Upper lobe of left lung (tissue), 6 donors: ENCODE results near the gene PCDHGA6. TPM values are rescaled to one million over a fixed set of nuclear protein-coding genes. Genes with fewer than 3 reads are reported as not detected.
A peak's percentile ranks its signal among the peaks of the same experiment; 100 is the strongest.

Experiments used
- ATAC-seq, 2 donors: fragments of 200-7000 bp; cut with Tn5 transposase; one replicate each; pipeline ENCODE4 v1.9.1; 2022; ENCODE audit warnings: mild to moderate bottlenecking in 2 of 2, moderate library complexity in 2 of 2; ENCODE audit not compliant: low FRiP score in 2 of 2
- DNase-seq, 2 donors: peaks; one replicate each; pipeline ENCODE4 v3.0.0-alpha.2; 2019 to 2020
- H3K27ac ChIP-seq, 4 donors: fragments of 200-600 bp; sonication (generic); one replicate each; pipeline ENCODE4 v1.5.1; 2016 to 2019
- H3K27me3 ChIP-seq, 4 donors: fragments of 200-600 bp; sonication (generic); one replicate each; pipeline ENCODE4 v1.5.1; 2017 to 2019
- H3K36me3 ChIP-seq, 4 donors: fragments of 200-600 bp; sonication (generic); one replicate each; pipeline ENCODE4 v1.5.1; 2016 to 2019
- H3K4me1 ChIP-seq, 4 donors: fragments of 200-600 bp; sonication (generic); one replicate each; pipeline ENCODE4 v1.5.1; 2018 to 2019
- H3K4me3 ChIP-seq, 4 donors: fragments of 200-600 bp; sonication (generic); one replicate each; pipeline ENCODE4 v1.5.1; 2017 to 2019; ENCODE audit warnings: mild to moderate bottlenecking in 2 of 4, moderate library complexity in 1 of 4
- H3K9me3 ChIP-seq, 4 donors: fragments of 200-600 bp; sonication (generic); one replicate each; pipeline ENCODE4 v1.5.1; 2018 to 2019
- EP300 ChIP-seq, 4 donors: sonication (generic); formaldehyde crosslinking; IDR thresholded peaks; one replicate each; pipeline ENCODE4 v1.5.1; 2017; ENCODE audit warnings: antibody characterized with exemption in 4 of 4, control low read depth in 2 of 4
- POLR2A ChIP-seq, 4 donors: fragments of 450-650 bp; IDR thresholded peaks; one replicate each; pipeline ENCODE4 v1.5.1; 2016 to 2017; ENCODE audit warnings: antibody characterized with exemption in 4 of 4, mild to moderate bottlenecking in 2 of 4
- POLR2AphosphoS5 ChIP-seq, 2 donors: sonication (generic); formaldehyde crosslinking; IDR thresholded peaks; one replicate each; pipeline ENCODE4 v1.5.1; 2017; ENCODE audit warnings: antibody characterized with exemption in 2 of 2
- WGBS, 2 donors: methylation state at CpG; one replicate each; pipeline ENCODE4 v1.1.5; 2017 to 2018; 5-methylcytosine and 5-hydroxymethylcytosine counted together
- total RNA-seq, 6 donors: library from RNA; depleted of rRNA in 4 of 6; stranded (reverse); fragments of >200 nt in 4 of 6; gene quantifications; one replicate each; pipeline versions ENCODE4 v1.1.0 to v1.2.1, GENCODE V29; 2016 to 2021
- TF ChIP-seq, protein P1 (sequence below), 6 experiments: fragments of 450-650 bp in 4 of 6; fragments of 200-600 bp in 2 of 6; sonication (generic) in 2 of 6; IDR thresholded peaks; one replicate each; pipeline ENCODE4 v1.5.1; 2016 to 2019; ENCODE audit warnings: antibody characterized with exemption in 6 of 6
- donor health status: DM: no; HTN: no; CAD: no; lungs with moderate emphysema.
- donor health status: DM: no; HTN: yes; CAD: no; lungs with severe emphysema.

PCDHGA6 gene
- total RNA-seq, 6 donors from 2014 or later: 1.7 to 7.3 (median 3.6) TPM

DNA sequence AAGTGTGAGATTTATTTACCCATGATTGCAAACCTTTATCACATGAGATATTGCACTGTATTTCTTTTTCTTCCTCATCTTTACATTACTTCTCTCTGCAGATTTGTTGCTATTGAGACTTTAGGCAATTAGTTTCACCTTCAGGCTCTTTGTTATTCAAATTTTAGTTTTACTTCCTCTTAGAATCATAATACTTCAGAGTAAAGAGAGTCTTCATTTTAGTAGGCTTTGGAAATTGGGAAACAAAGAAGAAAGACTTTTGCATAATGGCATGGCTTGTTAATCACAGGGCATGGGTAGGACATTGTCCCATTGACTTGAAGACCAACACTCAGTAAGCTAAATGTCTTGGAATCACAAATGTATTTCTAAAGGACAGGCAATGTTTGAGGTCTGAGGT lies 11.0 kb upstream of the PCDHGA6 start:
- H3K9me3 ChIP-seq: peaks cover 66 to 97% (median 76%) of the 10 kb centered on the region in 4 donors
- no peaks in the 10 kb centered on the region for H3K36me3 ChIP-seq
- DNase-seq (no peak), ATAC-seq (no peak)
- no peak overlapping the region for H3K27ac ChIP-seq
- H3K27me3 ChIP-seq: peaks cover 0 to 7% (median 0%) of the 10 kb centered on the region in 4 donors
- TF ChIP-seq POLR2A (IDR thresholded peaks at IDR 0.05) (no peak), EP300 (IDR thresholded peaks at IDR 0.05) (no peak), POLR2AphosphoS5 (IDR thresholded peaks at IDR 0.05) (no peak)
- TF ChIP-seq, protein P1, sequence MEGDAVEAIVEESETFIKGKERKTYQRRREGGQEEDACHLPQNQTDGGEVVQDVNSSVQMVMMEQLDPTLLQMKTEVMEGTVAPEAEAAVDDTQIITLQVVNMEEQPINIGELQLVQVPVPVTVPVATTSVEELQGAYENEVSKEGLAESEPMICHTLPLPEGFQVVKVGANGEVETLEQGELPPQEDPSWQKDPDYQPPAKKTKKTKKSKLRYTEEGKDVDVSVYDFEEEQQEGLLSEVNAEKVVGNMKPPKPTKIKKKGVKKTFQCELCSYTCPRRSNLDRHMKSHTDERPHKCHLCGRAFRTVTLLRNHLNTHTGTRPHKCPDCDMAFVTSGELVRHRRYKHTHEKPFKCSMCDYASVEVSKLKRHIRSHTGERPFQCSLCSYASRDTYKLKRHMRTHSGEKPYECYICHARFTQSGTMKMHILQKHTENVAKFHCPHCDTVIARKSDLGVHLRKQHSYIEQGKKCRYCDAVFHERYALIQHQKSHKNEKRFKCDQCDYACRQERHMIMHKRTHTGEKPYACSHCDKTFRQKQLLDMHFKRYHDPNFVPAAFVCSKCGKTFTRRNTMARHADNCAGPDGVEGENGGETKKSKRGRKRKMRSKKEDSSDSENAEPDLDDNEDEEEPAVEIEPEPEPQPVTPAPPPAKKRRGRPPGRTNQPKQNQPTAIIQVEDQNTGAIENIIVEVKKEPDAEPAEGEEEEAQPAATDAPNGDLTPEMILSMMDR (IDR thresholded peaks at IDR 0.05): no peak
- no peak overlapping the region for H3K4me3 ChIP-seq
- H3K4me1 ChIP-seq: no peaks in the 10 kb centered on the region

DNA sequence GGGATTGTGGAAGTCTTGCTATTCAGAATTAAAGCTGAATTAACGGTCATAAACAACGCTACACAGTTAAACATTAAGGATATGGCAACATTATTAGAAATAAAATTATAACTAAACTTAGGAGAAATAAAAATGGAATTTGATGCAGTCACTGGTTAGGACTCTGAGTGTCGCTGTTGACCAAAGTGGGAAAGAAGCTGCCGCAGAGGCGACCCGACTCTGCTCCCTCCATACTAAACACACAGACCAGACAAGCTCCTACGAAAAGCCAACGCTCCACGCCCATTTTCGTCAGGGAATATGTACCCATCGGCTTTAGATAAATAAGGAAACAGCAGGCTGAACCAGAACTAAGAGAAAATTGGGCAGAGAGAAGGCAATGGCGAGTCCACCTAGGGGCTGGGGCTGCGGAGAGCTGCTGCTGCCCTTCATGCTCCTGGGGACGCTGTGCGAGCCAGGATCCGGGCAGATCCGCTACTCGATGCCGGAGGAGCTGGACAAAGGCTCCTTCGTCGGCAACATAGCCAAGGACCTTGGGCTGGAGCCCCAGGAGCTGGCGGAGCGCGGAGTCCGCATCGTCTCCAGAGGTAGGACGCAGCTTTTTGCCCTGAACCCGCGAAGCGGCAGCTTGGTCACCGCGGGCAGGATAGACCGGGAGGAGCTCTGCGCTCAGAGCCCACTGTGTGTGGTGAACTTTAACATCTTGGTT lies 9.6 kb upstream of the PCDHGA6 start, which contains the start of gene PCDHGA5:
Gene PCDHGA5 (plus strand): TSS at position 211 of the 709 bp plus-strand sequence. CDS start 169 bp downstream, at position 380.
- H3K9me3 ChIP-seq: peaks cover 66 to 89% (median 77%) of the 10 kb centered on the region in 4 donors
- H3K4me3 ChIP-seq: no peak within 1 kb of the TSS
- peaks cover 0 to 7% (median 0%) of the 10 kb centered on the region in 4 donors for H3K27me3 ChIP-seq
- no peaks in the 10 kb centered on the region for H3K4me1 ChIP-seq
- H3K36me3 ChIP-seq: no peaks in the 10 kb centered on the region
- ATAC-seq: no peak
- DNase-seq: no peak
- WGBS, 2 donors: 18 to 21% methylated on average over 33 to 34 of the region's 34 CpGs
- TF ChIP-seq POLR2A (IDR thresholded peaks at IDR 0.05) (no peak), POLR2AphosphoS5 (IDR thresholded peaks at IDR 0.05) (no peak), EP300 (IDR thresholded peaks at IDR 0.05) (no peak)
- TF ChIP-seq, protein P1 (IDR thresholded peaks at IDR 0.05): no peak
- H3K27ac ChIP-seq: no peak within 1 kb of the TSS

DNA sequence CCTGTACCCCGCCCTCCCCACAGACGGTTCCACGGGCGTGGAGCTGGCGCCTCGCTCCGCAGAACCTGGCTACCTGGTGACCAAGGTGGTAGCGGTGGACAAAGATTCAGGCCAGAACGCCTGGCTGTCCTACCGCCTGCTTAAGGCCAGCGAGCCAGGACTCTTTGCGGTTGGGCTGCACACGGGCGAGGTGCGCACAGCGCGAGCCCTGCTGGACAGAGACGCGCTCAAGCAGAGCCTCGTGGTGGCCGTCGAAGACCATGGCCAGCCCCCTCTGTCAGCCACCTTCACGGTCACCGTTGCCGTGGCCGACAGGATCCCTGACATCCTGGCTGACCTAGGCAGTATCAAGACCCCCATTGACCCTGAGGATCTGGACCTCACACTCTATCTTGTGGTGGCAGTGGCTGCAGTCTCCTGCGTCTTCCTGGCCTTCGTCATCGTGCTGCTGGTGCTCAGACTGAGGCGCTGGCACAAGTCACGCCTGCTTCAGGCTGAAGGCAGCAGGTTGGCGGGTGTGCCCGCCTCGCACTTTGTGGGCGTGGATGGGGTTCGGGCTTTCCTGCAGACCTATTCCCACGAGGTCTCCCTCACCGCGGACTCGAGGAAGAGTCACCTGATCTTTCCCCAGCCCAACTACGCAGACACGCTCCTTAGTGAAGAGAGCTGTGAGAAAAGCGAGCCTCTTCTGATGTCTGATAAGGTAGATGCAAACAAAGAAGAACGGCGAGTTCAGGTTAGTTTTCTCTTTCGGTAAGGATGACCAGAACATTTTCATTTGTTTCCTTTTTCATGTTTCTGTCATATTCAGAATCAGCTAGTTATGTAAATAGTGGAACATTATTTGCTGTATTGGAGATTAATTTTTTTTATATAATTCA lies 7.4 kb upstream of the PCDHGA6 start:
- Histone ChIP-seq H3K4me3 (no peak overlapping the region), H3K36me3 (no peaks in the 10 kb centered on the region), H3K9me3 (peaks cover 64 to 85% (median 80%) of the 10 kb centered on the region in 4 donors), H3K4me1 (no peaks in the 10 kb centered on the region), H3K27ac (no peak overlapping the region), H3K27me3 (peaks cover 0 to 7% (median 0%) of the 10 kb centered on the region in 4 donors)
- ATAC-seq (no peak), DNase-seq (peak in 1 of 2 donors; percentile 56)
- 32 to 36% methylated on average over 15 to 44 of the region's 46 CpGs for WGBS, 2 donors
- TF ChIP-seq EP300 (IDR thresholded peaks at IDR 0.05) (no peak), POLR2AphosphoS5 (IDR thresholded peaks at IDR 0.05) (no peak), POLR2A (IDR thresholded peaks at IDR 0.05) (no peak)
- TF ChIP-seq, protein P1 (IDR thresholded peaks at IDR 0.05): no peak

DNA sequence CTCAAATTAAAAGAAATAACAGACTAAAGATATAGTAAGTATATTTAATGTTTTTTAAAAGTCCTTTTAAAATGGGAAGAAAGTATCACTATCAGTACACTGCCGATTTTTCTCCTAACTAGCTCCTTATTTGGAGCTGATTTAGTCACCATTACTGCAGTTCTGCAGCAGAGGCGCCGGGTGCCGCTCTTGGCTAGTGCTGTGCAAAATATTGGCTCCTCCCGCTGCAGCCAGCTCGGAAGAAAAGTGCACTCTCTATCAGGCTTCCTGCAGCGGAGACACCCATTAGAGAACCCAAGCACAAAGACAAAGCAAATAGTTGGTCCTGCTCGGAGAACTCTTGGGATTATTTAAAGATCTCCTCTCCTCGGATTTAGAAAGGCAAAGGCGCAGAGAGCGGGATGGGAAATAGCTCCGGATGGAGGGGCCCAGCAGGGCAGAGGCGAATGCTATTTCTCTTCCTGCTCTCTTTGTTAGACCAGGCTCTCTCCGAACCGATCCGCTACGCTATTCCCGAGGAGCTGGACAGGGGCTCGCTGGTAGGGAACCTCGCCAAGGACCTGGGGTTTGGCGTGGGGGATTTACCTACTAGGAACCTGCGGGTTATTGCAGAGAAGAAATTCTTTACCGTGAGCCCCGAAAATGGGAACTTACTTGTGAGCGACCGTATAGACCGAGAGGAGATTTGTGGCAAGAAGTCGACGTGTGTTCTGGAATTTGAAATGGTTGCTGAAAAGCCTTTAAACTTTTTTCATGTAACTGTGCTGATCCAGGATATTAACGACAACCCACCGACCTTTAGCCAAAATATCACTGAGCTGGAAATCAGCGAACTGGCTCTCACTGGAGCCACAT lies 3.5 kb upstream of the PCDHGA6 start, which contains the start of gene PCDHGB3:
Gene PCDHGB3 (plus strand): TSS at position 249 of the 855 bp plus-strand sequence. CDS start 153 bp downstream, at position 402.
- Histone ChIP-seq H3K36me3 (no peaks in the 10 kb centered on the region), H3K4me3 (peak within 1 kb of the TSS in 2 of 4 donors; percentile 21 to 34), H3K27me3 (peaks cover 0 to 3% (median 0%) of the 10 kb centered on the region in 4 donors), H3K27ac (no peak within 1 kb of the TSS), H3K4me1 (no peaks in the 10 kb centered on the region), H3K9me3 (peaks cover 65 to 89% (median 83%) of the 10 kb centered on the region in 4 donors)
- 19 to 28% methylated on average over 24 to 32 of the region's 32 CpGs for WGBS, 2 donors
- ATAC-seq (peak in 1 of 2 donors; percentile 48), DNase-seq (peak in 1 of 2 donors; percentile 13)
- TF ChIP-seq, protein P1 (IDR thresholded peaks at IDR 0.05): peak in 1 of 6 experiments; percentile 23
- no peak for TF ChIP-seq POLR2A (IDR thresholded peaks at IDR 0.05)
